GM19455 (cell line): ENCODE measurements around the gene RPRD2.
"Not testable (repeated sequence)": the region's sequence is repeated elsewhere in the genome, so short reads cannot be mapped to it uniquely, and the experiment has no call there.

ENCODE experiments used
- ATAC-seq: cut with Tn5 transposase; IDR thresholded peaks from one replicate; pipeline ENCODE4 v1.9.1; 2021; ENCODE audit not compliant: unreplicated experiment

The RPRD2 gene

GRCh38 chr1:150363426-150364230 is at the start of gene RPRD2:
TSS of gene RPRD2 (plus strand) at chr1:150364147. CDS start at chr1:150364715, 568 bp downstream.
- peak; percentile 76 for ATAC-seq

GRCh38 chr1:150314691-150315090 is 49.3 kb upstream of the RPRD2 start:
- ATAC-seq, result not testable (repeated sequence)

GRCh38 chr1:150320667-150320978 is 43.3 kb upstream of the RPRD2 start:
- no peak for ATAC-seq

GRCh38 chr1:150321826-150322166 is 42.2 kb upstream of the RPRD2 start:
- ATAC-seq, result no peak

GRCh38 chr1:150322310-150322709 is 41.6 kb upstream of the RPRD2 start:
- ATAC-seq, result no peak

- ATAC-seq, result no peak
These were observed 31.2 kb upstream of the RPRD2 start for GRCh38 chr1:150332651-150333290.

GRCh38 chr1:150346316-150346715 is 17.6 kb upstream of the RPRD2 start:
- ATAC-seq, result no peak

- ATAC-seq, result no peak
These were observed 11.1 kb upstream of the RPRD2 start for GRCh38 chr1:150352866-150353265.

GRCh38 chr1:150362721-150363425 is 1.1 kb upstream of the RPRD2 start:
- no peak for ATAC-seq

GRCh38 chr1:150364231-150365003 is 470 bp downstream of the RPRD2 start:
- ATAC-seq, result peak; percentile 34

GRCh38 chr1:150365941-150366340 is 2.0 kb downstream of the RPRD2 start:
- ATAC-seq, result no peak

- ATAC-seq, result no peak
These were observed 2.7 kb downstream of the RPRD2 start for GRCh38 chr1:150366416-150367296.

- no peak for ATAC-seq
These were observed 7.2 kb downstream of the RPRD2 start for GRCh38 chr1:150371110-150371509.

- no peak for ATAC-seq
These were observed 8.6 kb downstream of the RPRD2 start for GRCh38 chr1:150372580-150372979.

GRCh38 chr1:150376110-150376509 is 12.2 kb downstream of the RPRD2 start:
- ATAC-seq, result no peak

GRCh38 chr1:150383631-150384324 is 19.8 kb downstream of the RPRD2 start:
- ATAC-seq, result no peak

GRCh38 chr1:150385537-150386445 is 21.8 kb downstream of the RPRD2 start:
- ATAC-seq, result no peak

GRCh38 chr1:150386592-150386991 is 22.6 kb downstream of the RPRD2 start:
- ATAC-seq, result no peak

- no peak for ATAC-seq
These were observed 23.3 kb downstream of the RPRD2 start for GRCh38 chr1:150387200-150387599.
